Prostate gland (tissue), 2 donors: Measurements from ENCODE around the gene PSPN.
A peak's percentile ranks its signal among the peaks of the same experiment; 100 is the strongest.

Experiments
- POLR2A ChIP-seq: fragments of 450-650 bp; IDR thresholded peaks from one replicate; pipeline ENCODE4 v1.6.1; 2016; ENCODE audit warnings: antibody characterized with exemption, mild to moderate bottlenecking
- POLR2AphosphoS5 ChIP-seq: sonication (generic); formaldehyde crosslinking; IDR thresholded peaks from one replicate; pipeline ENCODE4 v1.6.1; 2017; ENCODE audit warnings: antibody characterized with exemption
- TF ChIP-seq, protein P1 (sequence below), 4 experiments: fragments of 200-600 bp in 2 of 4; fragments of 450-650 bp in 2 of 4; sonication (generic) in 2 of 4; IDR thresholded peaks; 1 replicate in 3 of 4; 2 replicates in 1 of 4; pipeline ENCODE4 v1.5.1; 2016 to 2019; ENCODE audit warnings: antibody characterized with exemption in 4 of 4, mild to moderate bottlenecking in 2 of 4, moderate library complexity in 2 of 4

DNA sequence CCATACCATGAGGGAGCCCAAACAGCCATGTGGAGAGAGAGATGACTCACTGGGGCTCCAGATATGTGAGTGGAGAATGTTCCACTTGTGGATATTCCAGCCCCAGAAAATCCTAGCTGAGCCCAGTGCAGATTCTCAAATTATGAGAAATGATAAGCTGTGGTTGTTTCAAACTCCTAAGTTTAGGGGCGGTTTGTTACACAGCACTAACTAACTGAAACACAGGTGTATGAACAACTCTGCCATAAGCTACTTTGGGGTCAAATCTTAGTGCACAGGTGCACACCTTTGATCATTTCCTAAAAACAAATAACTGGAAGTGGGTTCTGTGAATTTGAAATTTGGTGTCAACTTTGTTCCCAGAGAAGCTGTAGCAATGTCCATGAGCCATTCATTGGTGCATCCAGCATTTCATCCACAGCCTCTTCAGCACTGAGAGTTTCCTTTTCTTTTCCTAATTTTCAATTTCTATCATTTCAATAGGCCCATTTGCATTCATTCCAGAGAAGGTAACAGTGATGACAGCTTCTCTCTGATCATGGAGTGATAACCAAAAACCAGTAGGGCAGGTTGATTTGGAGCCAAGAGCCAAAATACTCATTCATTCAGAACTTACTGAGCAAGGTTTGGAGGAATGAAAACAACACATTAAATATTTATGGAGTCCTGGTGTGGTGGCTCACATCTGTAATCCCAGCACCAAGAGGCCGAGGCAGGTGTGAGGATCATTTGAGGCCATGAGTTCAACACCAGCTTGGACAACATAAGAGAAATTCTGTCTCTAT, 23.2 kb downstream of the PSPN start:
- TF ChIP-seq, protein P1, sequence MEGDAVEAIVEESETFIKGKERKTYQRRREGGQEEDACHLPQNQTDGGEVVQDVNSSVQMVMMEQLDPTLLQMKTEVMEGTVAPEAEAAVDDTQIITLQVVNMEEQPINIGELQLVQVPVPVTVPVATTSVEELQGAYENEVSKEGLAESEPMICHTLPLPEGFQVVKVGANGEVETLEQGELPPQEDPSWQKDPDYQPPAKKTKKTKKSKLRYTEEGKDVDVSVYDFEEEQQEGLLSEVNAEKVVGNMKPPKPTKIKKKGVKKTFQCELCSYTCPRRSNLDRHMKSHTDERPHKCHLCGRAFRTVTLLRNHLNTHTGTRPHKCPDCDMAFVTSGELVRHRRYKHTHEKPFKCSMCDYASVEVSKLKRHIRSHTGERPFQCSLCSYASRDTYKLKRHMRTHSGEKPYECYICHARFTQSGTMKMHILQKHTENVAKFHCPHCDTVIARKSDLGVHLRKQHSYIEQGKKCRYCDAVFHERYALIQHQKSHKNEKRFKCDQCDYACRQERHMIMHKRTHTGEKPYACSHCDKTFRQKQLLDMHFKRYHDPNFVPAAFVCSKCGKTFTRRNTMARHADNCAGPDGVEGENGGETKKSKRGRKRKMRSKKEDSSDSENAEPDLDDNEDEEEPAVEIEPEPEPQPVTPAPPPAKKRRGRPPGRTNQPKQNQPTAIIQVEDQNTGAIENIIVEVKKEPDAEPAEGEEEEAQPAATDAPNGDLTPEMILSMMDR (IDR thresholded peaks at IDR 0.05) = no peak
- TF ChIP-seq POLR2AphosphoS5 = peak; percentile 91
- no peak for TF ChIP-seq POLR2A
